ENCODE measurements around the gene IMMT.

IMMT gene

GRCh38 chr2:86195055-86195807, at the start of gene IMMT:
TSS of gene IMMT (minus strand) at chr2:86195462. CDS start at chr2:86195382, 80 bp downstream.
- TF ChIP-seq TAF1 (IDR thresholded peaks at IDR 0.05; ENCODE audit: low read depth): peak; percentile 72
- TF ChIP-seq CREB1 (IDR thresholded peaks at IDR 0.05; ENCODE audit: low read depth): peak; percentile 34
- 0 out of 2 replicates have a peak, but pooled peaks have one; percentile 6 for TF ChIP-seq NFIC (IDR thresholded peaks at IDR 0.05)
- peak; percentile 45; the same call in 1 of the 2 replicates for TF ChIP-seq CEBPB (IDR thresholded peaks at IDR 0.05)
- peak; percentile 40; the same call in 1 of the 2 replicates for TF ChIP-seq TCF12 (IDR thresholded peaks at IDR 0.05; ENCODE audit: low read depth)
- peak; percentile 54; the same call in 1 of the 2 replicates for TF ChIP-seq YY1 (IDR thresholded peaks at IDR 0.05; ENCODE audit: low read depth)
- TF ChIP-seq ZBTB7A (IDR thresholded peaks at IDR 0.05; ENCODE audit: low read depth): no peak
- peak; percentile 32; the same call in 1 of the 2 replicates for TF ChIP-seq FOXM1 (IDR thresholded peaks at IDR 0.05; ENCODE audit: borderline replicate concordance, low read depth)
- TF ChIP-seq EP300 (IDR thresholded peaks at IDR 0.05; ENCODE audit: borderline replicate concordance): 0 out of 2 replicates have a peak, but pooled peaks have one; percentile 24
- TF ChIP-seq, protein P1, sequence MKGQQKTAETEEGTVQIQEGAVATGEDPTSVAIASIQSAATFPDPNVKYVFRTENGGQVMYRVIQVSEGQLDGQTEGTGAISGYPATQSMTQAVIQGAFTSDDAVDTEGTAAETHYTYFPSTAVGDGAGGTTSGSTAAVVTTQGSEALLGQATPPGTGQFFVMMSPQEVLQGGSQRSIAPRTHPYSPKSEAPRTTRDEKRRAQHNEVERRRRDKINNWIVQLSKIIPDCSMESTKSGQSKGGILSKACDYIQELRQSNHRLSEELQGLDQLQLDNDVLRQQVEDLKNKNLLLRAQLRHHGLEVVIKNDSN (IDR thresholded peaks at IDR 0.05): no peak; the same call in 1 of the 2 replicates
- no peak for TF ChIP-seq RAD21 (IDR thresholded peaks at IDR 0.05; ENCODE audit: low read depth)
- TF ChIP-seq, protein P2, sequence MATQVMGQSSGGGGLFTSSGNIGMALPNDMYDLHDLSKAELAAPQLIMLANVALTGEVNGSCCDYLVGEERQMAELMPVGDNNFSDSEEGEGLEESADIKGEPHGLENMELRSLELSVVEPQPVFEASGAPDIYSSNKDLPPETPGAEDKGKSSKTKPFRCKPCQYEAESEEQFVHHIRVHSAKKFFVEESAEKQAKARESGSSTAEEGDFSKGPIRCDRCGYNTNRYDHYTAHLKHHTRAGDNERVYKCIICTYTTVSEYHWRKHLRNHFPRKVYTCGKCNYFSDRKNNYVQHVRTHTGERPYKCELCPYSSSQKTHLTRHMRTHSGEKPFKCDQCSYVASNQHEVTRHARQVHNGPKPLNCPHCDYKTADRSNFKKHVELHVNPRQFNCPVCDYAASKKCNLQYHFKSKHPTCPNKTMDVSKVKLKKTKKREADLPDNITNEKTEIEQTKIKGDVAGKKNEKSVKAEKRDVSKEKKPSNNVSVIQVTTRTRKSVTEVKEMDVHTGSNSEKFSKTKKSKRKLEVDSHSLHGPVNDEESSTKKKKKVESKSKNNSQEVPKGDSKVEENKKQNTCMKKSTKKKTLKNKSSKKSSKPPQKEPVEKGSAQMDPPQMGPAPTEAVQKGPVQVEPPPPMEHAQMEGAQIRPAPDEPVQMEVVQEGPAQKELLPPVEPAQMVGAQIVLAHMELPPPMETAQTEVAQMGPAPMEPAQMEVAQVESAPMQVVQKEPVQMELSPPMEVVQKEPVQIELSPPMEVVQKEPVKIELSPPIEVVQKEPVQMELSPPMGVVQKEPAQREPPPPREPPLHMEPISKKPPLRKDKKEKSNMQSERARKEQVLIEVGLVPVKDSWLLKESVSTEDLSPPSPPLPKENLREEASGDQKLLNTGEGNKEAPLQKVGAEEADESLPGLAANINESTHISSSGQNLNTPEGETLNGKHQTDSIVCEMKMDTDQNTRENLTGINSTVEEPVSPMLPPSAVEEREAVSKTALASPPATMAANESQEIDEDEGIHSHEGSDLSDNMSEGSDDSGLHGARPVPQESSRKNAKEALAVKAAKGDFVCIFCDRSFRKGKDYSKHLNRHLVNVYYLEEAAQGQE (IDR thresholded peaks at IDR 0.05; ENCODE audit: low read depth): no peak
- TF ChIP-seq TEAD4 (IDR thresholded peaks at IDR 0.05): no peak
- TF ChIP-seq, protein P3, sequence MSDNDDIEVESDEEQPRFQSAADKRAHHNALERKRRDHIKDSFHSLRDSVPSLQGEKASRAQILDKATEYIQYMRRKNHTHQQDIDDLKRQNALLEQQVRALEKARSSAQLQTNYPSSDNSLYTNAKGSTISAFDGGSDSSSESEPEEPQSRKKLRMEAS (IDR thresholded peaks at IDR 0.05): peak; percentile 95
- peak; percentile 53 for TF ChIP-seq EGR1 (IDR thresholded peaks at IDR 0.05)

DNA sequence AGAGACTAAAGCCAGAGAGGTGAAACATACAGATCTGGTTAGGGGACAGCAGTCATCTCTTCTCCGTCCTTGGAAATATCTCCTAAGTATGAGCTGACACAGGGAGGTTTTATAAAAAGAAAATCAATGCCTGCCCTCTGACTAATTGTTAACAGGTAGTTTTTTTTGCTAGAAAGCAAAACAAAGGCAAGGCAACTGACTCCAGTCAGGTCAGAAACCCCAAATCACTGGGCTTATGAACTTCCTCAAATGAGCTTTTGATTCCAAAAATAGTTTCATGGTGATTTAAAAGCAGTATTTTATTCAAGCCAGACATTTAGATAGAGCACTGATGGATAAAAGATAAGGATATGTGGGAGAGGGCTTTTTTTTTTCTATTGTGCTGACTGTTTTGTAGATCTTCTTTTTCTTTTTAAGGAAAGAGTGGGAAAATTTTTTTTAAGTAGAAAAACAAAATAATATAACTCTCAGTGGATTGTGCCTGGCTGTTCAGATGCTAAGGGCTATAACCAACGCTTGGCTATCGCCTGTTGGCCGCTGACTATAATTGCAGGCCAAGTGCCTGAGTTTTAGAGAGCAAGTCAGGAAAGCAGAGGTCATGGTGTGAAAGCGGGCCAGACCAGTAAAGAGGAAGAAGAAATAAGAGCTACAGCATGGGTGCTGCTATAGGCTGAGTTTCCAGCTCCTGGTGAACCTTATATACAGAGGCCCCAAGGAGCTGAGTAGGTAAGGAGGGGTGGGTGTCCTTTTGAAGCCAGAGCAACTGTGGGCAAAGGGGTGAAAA, 48.9 kb upstream of the IMMT start:
- TF ChIP-seq, protein P2 (IDR thresholded peaks at IDR 0.05; ENCODE audit: low read depth): no peak
- TF ChIP-seq, protein P3 (IDR thresholded peaks at IDR 0.05): no peak

GRCh38 chr2:86243272-86243671, 48.0 kb upstream of the IMMT start:
- TF ChIP-seq CREB1 (IDR thresholded peaks at IDR 0.05; ENCODE audit: low read depth) (no peak), NFIC (IDR thresholded peaks at IDR 0.05) (no peak), RAD21 (IDR thresholded peaks at IDR 0.05; ENCODE audit: low read depth) (no peak), ZBTB7A (IDR thresholded peaks at IDR 0.05; ENCODE audit: low read depth) (no peak), TAF1 (IDR thresholded peaks at IDR 0.05; ENCODE audit: low read depth) (no peak), CEBPB (IDR thresholded peaks at IDR 0.05) (no peak), FOXM1 (IDR thresholded peaks at IDR 0.05; ENCODE audit: borderline replicate concordance, low read depth) (no peak), EP300 (IDR thresholded peaks at IDR 0.05; ENCODE audit: borderline replicate concordance) (no peak), YY1 (IDR thresholded peaks at IDR 0.05; ENCODE audit: low read depth) (no peak), EGR1 (IDR thresholded peaks at IDR 0.05) (no peak), TCF12 (IDR thresholded peaks at IDR 0.05; ENCODE audit: low read depth) (no peak), TEAD4 (IDR thresholded peaks at IDR 0.05) (no peak)
- TF ChIP-seq, protein P3 (IDR thresholded peaks at IDR 0.05): no peak
- TF ChIP-seq, protein P2 (IDR thresholded peaks at IDR 0.05; ENCODE audit: low read depth): no peak
- TF ChIP-seq, protein P1 (IDR thresholded peaks at IDR 0.05): no peak
